GM19240 (cell line): Measurements from ENCODE around the gene PRSS3.
"Not testable (repeated sequence)": the region's sequence is repeated elsewhere in the genome, so short reads cannot be mapped to it uniquely, and the experiment has no call there.

ENCODE experiments used
- DNase-seq: peaks from one replicate; pipeline ENCODE4 v3.0.0; 2011; ENCODE audit warnings: low spot score; ENCODE audit not compliant: insufficient read length

Gene PRSS3

GRCh38 chr9:33817327-33818166 lies 22.2 kb downstream of the PRSS3 start:
- DNase-seq = peak; percentile 19

DNA sequence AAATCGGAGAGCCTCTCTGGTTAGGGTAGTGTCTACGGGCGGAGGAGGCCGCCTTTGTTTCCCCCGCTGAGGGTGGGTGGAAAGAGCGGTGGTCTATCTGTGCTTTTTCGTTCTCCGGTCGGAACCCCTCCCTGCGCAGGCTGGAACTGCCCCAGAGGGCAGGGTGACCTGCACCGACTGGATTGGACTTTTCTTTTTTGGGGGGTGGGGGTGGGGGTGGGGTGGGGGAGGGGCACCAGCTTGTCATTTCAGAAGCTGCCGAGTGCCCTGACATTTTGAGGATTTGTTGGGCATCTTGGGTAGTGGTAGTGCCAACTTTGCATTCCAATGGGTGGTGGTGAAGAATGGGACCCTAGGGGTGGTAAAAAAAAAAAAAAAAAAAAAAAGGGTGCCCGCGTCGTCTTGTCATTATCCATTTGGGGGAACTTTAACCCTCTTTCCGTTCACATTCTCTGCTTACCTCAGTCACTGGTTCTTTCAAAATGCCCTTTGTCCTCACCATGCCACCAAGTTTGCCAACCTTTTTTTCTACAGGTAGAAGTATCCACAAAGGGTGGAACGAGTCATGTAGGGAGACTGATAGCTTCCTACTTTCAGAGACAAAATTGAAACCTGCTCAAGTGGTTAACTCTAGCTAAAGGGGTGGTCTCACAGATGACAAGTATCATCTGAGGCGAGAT lies 22.9 kb downstream of the PRSS3 start:
- no peak for DNase-seq

DNA sequence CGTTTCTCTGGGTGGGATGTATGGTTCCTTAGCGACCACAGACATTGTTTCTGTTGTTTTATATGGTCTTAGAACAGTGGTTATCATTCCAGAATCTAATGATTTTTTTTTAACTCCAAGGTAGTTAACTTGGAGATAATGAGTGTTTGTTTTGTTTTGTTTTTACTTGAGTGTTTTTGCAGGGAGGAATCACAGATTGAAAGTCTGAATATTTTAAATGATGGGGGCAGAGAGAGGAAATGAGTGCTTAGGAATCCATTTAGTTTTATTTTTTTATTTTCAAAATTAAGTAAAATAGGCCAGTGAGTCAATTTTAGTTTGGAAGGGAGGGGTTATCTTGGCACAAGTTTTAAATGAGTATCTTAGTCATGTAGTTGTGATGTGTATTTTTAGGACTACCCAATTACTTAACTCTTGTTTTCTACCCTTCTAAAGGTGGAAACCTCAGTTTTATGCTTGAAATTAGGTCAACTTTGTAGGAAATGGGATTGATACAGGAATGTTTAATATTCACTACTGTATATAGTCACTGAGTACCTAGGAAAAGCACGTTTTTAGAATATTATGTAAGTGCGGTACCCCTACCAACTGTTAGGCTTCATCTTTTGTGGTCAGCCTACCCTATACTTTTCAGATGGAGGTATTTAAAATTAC lies 23.6 kb downstream of the PRSS3 start:
- no peak for DNase-seq

GRCh38 chr9:33820231-33820745 lies 24.9 kb downstream of the PRSS3 start:
- DNase-seq = no peak

DNA sequence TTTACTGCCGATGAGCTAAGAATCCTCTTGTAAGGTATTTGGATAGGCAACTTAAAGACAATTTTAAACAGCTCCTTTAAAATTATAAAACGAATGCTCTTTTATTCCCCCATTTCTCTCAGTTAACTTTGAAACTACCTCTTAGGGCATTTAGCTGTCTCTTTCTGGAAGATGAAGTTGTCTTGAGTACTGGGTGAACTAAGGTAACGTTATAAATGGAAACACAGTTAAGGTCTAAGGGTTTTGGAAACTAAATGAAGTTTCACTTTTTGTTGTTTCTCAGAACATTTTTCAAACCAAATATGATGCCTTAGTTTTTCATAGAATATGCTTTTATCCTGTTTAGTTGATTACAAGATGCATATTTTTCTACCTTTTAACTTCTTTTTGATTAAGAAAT lies 28.4 kb downstream of the PRSS3 start:
- no peak for DNase-seq

GRCh38 chr9:33827285-33827684 lies 31.9 kb downstream of the PRSS3 start:
- not testable (repeated sequence) for DNase-seq

DNA sequence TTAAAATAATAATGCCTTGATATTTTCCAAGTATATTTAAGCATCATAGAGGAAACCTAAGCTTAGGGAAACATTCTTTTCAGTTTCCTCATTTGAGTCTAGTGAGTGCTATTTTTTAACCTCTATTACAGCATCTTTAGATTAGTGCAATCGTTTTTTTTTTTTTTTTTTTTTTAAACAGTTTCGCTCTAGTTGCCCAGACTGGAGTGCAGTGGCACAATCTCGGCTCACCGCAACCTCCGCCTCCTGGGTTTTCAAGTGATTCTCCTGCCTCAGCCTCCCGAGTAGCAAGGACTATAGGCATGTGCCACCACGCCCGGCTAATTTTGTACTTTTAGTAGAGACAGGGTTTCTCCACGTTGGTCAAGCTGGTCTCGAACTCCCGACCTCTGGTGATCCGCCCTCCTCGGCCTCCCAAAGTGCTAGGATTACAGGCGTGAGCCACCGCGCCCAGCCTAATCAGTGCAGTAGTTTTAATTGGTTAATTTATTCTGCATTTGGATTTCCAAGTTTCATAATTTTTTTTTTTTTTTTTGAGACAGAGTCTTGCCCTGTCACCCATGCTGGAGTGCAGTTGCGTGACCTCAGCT lies 34.4 kb downstream of the PRSS3 start:
- DNase-seq = not testable (repeated sequence)

- DNase-seq = no peak
Measured at GRCh38 chr9:33835625-33836260, 40.4 kb downstream of the PRSS3 start.

GRCh38 chr9:33836261-33836660 lies 40.9 kb downstream of the PRSS3 start:
- not testable (repeated sequence) for DNase-seq

GRCh38 chr9:33837138-33837537 lies 41.8 kb downstream of the PRSS3 start:
- DNase-seq = no peak

- DNase-seq = no peak
Measured at GRCh38 chr9:33840381-33840780, 45.0 kb downstream of the PRSS3 start.

DNA sequence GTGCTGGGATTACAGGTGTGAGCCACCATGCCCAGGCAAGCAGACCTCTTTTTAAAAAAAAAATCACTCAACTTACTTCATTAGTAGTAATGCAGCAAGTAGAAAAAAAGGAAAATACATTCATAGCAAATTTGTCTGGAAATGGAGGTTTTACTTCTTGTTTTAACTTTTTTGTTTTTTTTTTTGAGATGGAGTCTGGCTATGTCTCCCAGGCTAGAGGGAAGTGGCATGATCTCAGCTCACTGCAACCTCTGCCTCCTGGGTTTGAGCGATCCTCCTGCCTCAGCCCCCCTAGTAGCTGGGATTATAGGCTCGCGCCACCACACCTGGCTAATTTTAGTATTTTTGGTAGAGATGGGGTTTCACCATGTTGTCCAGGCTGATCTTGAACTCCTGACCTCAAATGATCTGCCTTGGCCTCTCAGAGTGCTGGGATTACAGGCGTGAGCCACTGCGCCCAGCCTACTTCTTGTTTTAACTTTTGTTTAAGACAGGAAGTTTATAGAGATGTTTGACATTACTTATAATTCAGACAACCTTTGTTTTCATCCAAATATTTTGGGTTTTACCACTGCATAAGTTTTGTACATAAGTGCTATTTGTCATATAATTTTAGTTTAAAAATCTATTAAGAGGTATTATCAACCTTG lies 48.1 kb downstream of the PRSS3 start:
- no peak for DNase-seq

DNA sequence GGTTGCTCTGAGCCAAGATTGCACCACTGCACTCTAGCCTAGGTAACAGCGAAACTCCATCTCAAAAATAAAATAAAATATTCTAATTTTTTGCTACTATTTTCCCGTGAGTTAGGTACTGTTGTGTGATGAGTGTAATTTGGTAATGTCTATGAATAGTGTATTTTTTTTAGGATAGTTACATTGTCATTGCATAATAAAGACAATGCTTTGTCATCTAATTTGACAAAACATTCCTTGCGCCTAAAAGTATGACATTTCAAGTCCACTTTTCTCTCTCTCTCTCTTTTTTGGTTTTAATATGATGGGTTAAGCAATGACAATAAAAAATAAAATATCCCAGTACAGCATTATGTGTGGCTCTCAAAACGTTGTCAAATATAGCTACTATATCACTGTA lies 50.9 kb downstream of the PRSS3 start:
- DNase-seq = no peak

GRCh38 chr9:33847894-33848205 lies 52.5 kb downstream of the PRSS3 start:
- not testable (repeated sequence) for DNase-seq
